GM12873 (cell line): ENCODE data around the gene GPRIN3.

Experiments used
- TF ChIP-seq, protein P1 (sequence below): IDR thresholded peaks from 2 replicates; pipeline ENCODE4 v1.5.1; 2012; ENCODE audit warnings: low read depth, mild to moderate bottlenecking, moderate library complexity, low read length, control low read depth; ENCODE audit not compliant: insufficient read depth; ENCODE audit errors: missing control alignments

GPRIN3 gene

DNA sequence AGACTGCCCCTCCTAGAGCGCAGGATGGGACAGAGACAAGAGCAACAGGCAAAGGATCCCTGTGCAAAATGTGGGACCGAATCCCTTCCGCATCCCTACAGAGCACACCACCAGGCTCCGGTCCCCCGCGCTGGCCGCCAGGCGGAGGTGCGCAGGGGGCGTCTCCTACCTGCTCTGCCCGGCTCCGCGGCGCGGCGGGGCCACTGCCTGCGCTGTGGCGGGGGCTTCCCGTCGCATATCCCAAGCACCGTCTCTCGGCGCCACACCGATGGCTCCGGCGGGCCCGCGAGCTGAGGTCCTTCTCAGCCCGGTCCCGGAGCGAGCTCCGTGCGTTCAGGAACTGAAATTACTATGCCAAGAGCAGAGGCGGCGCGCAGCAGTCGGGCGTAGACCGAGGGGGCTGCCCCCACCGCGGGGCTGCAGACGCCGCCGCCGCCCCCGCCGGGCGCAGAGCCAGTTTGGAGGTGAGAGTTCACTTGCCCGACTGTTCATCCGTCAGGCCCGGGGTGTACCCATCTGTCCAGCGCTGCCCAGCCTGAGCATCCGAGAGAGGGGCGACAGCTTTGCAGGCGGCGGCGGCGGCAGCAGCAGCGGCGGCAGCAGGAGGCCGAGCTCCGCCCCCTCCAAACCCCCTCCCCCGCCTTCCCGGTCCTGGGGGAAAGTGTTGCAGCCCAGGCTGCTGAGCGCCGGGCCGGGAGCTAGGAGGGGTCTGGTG, at the start of gene GPRIN3:
GPRIN3 (minus strand) TSS at position 355 of the 715 bp plus-strand sequence. CDS start 57,690 bp downstream, outside the sequence.
- TF ChIP-seq, protein P1, sequence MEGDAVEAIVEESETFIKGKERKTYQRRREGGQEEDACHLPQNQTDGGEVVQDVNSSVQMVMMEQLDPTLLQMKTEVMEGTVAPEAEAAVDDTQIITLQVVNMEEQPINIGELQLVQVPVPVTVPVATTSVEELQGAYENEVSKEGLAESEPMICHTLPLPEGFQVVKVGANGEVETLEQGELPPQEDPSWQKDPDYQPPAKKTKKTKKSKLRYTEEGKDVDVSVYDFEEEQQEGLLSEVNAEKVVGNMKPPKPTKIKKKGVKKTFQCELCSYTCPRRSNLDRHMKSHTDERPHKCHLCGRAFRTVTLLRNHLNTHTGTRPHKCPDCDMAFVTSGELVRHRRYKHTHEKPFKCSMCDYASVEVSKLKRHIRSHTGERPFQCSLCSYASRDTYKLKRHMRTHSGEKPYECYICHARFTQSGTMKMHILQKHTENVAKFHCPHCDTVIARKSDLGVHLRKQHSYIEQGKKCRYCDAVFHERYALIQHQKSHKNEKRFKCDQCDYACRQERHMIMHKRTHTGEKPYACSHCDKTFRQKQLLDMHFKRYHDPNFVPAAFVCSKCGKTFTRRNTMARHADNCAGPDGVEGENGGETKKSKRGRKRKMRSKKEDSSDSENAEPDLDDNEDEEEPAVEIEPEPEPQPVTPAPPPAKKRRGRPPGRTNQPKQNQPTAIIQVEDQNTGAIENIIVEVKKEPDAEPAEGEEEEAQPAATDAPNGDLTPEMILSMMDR = no peak

DNA sequence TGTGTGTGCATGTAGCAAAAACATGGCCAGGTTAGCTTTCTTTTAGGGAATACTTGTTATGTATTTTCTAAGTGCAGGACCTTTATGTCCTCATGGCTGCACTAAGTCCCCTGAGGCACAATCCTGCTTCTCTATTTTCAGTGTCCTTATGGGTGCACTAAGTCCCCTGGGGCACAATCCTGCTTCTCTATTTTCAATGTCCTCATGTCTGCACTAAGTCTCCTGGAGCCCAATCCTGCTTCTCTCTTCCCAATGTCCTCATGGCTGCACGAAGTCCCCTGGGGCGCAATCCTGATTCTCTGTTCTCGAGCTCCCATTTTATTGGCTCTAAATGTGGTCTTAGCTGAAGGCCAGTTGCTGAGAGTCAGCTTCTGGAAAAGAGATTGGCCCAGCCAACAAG, 49.7 kb upstream of the GPRIN3 start:
- TF ChIP-seq, protein P1 = no peak

DNA sequence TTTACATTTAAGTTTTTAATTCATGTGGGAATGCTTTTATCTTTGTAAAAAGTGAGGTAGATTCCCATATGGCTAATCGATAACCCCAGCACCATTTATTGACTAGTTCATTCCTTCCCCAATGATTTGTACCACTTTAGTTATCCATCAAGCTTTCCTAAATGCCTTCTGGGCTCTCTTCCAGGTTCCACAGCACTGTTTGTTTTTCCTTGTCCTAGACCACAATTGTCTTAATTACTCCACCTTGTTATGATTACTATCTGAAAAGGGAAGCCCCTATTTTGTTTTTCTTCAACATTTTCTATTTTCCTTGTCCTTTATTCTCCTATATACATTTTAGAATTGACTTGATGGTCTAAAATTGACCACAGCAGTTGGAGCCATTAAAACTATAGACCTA, 48.5 kb upstream of the GPRIN3 start:
- TF ChIP-seq, protein P1 = no peak

DNA sequence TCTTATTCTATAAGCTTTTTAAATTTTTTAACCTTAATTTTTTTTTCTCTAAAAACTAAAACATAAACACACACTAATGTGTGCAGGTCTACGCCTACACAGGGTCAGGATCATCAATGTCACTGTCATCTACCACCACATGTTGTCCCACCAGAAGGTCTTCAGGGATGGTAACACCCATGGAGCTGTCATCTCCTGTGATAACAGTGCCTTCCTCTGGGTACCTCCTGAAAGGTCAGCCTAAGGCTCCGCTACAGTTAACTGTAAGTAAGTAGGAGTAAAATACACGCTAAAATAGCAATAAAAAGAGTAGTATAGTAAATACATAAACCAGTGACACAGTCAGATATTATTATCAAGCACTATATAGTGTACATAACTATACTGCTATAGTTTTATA, 45.9 kb upstream of the GPRIN3 start:
- TF ChIP-seq, protein P1 = no peak

DNA sequence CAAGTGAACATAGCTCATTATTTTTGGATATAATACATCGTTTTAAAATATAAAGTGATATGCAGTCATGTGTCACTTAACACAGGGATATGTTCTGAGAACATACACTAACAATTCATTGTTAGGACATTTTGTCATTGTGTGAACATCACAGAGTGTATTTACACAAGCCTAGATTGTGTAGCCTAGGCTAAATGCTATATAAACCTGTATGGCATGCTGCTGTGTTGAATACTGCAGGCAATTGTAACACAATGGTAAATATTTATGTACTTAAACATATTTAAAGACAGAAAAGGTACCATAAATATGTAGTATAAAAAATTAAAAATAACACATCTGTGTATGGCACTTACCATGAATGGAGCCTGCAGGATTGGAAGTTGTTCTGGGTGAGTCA, 44.9 kb upstream of the GPRIN3 start:
- TF ChIP-seq, protein P1 = no peak

DNA sequence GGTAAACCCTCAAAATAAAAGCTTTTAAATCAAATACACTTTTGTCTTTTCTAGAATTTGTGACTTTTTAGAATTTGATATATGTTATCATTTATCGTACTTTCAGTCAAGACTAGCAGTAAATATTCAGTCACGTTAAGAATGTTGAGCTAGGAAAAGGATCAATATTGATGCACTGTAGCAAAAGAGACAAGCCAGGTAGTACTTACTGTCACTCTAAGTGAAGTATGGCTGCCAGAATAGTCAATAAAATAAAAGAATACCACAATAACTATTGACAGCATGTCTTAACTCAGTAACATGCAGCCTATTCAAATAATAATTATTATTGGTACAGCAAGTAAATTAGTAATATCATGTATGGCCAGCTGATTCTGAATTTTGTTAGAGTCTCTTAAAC, 43.6 kb upstream of the GPRIN3 start:
- TF ChIP-seq, protein P1 = no peak

DNA sequence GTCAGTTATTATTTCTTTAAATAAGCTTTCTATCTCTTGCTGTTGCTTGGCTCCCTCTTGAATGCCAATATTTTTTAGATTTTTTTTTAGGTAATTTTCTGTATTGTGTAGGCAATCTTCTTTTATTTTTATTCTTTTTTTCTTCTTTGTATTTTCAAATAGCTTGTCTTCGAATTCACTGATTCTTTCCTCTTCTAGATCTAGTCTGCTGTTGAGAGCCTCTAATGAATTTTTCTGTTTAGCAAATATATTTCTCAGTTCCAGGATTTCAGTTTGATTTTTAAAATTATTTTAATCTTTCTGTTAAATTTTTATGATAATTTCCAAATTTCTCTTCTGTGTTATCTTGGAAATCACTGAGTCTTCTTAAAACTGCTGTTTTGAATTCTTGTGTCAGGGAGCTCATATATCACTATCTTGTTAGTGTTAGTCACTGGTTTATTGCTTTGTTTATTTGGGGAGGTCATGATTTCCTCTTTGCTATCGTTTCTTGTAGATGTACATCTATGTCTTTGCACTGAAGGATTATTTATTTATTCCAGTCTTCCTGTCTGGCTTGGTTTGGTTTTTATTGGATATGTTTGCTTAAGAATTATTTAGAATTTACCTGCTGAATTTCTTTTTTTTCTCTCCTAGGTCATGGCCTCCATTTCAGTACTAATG, 39.9 kb upstream of the GPRIN3 start:
- TF ChIP-seq, protein P1 = no peak
